EL (cell line): ENCODE data around the gene PMP22.

Experiments used
- DNase-seq: peaks from one replicate; pipeline ENCODE4 v3.0.0-alpha.2; 2016

PMP22 gene

GRCh38 chr17:15273141-15273793, 8.1 kb upstream of the PMP22 start:
- DNase-seq: peak; percentile 98

GRCh38 chr17:15271741-15272140, 6.6 kb upstream of the PMP22 start:
- DNase-seq: no peak

GRCh38 chr17:15270628-15271381, 5.7 kb upstream of the PMP22 start:
- DNase-seq: no peak

GRCh38 chr17:15269780-15270089, 4.6 kb upstream of the PMP22 start:
- no peak for DNase-seq

GRCh38 chr17:15269087-15269779, 4.1 kb upstream of the PMP22 start:
- no peak for DNase-seq

GRCh38 chr17:15268461-15268860, 3.3 kb upstream of the PMP22 start:
- DNase-seq: no peak

- no peak for DNase-seq
Observed at GRCh38 chr17:15267996-15268395, 2.9 kb upstream of the PMP22 start.

- no peak for DNase-seq
Observed at GRCh38 chr17:15266325-15267125, 1.4 kb upstream of the PMP22 start.

GRCh38 chr17:15264542-15264941, 584 bp downstream of the PMP22 start:
- DNase-seq: no peak

GRCh38 chr17:15263680-15264079, 1.4 kb downstream of the PMP22 start:
- DNase-seq: no peak

GRCh38 chr17:15263206-15263579, 1.9 kb downstream of the PMP22 start:
- peak; percentile 85 for DNase-seq

- peak; percentile 91 for DNase-seq
Observed at GRCh38 chr17:15262291-15263205, 2.6 kb downstream of the PMP22 start.

GRCh38 chr17:15261802-15262290, 3.3 kb downstream of the PMP22 start:
- peak; percentile 48 for DNase-seq

GRCh38 chr17:15261258-15261801, 3.8 kb downstream of the PMP22 start:
- DNase-seq: peak; percentile 69

- DNase-seq: peak; percentile 91
Observed at GRCh38 chr17:15260376-15261257, 4.5 kb downstream of the PMP22 start.

GRCh38 chr17:15257796-15258512, 7.2 kb downstream of the PMP22 start:
- DNase-seq: no peak

- peak; percentile 90 for DNase-seq
Observed at GRCh38 chr17:15257258-15257788, 7.8 kb downstream of the PMP22 start.

- DNase-seq: no peak
Observed at GRCh38 chr17:15256689-15257088, 8.4 kb downstream of the PMP22 start.

GRCh38 chr17:15255713-15256454, 9.2 kb downstream of the PMP22 start:
- peak; percentile 74 for DNase-seq
